ENCODE results near the gene VEGFA.

GRCh38 chr6:43767553-43768505 is 2.2 kb upstream of the VEGFA start:
- no peak for TF ChIP-seq POLR2A (IDR thresholded peaks at IDR 0.05)
- no peak for TF ChIP-seq CTCF (IDR thresholded peaks at IDR 0.05)
